ENCODE data around the gene LRTM2. TPM values are rescaled to one million over a fixed set of nuclear protein-coding genes. Genes with fewer than 3 reads are reported as not detected.

LRTM2 gene
- total and polyA plus RNA-seq, 9 of the 15 experiments (the other 6 are each of a cell fraction or from before 2014, with no cell fraction given): 0.09 TPM; not detected in 8

- no peak for TF ChIP-seq FOXP4 (CRISPR knock-in tag; IDR thresholded peaks at IDR 0.05; ENCODE audit: borderline replicate concordance)
- TF ChIP-seq TAF9B (IDR thresholded peaks at IDR 0.05; ENCODE audit: partially characterized antibody): no peak
- no peak for TF ChIP-seq RAD21 (CRISPR knock-in tag; conservative IDR thresholded peaks at IDR 0.05 in 1 of 2, IDR thresholded peaks at IDR 0.05 in 1 of 2)
- TF ChIP-seq GATAD2B (IDR thresholded peaks at IDR 0.05; ENCODE audit: borderline replicate concordance): no peak
- no peak for TF ChIP-seq HNRNPK (IDR thresholded peaks at IDR 0.05; ENCODE audit: low read depth, low read length, poor library complexity, severe bottlenecking)
Observed at GRCh38 chr12:1872001-1872400, 51.6 kb downstream of the LRTM2 start (continued).

GRCh38 chr12:1872448-1872847 is 52.1 kb downstream of the LRTM2 start:
- Histone ChIP-seq H4K20me1 (replicated peaks; ENCODE audit: control insufficient read depth, insufficient read depth, low read length) (no peaks in the 10 kb centered on the region; the same call in 1 of the 2 replicates), H3K27me3 (ENCODE audit: control insufficient read depth in 2 of 2, insufficient read depth in 2 of 2, low read length in 2 of 2) (peaks cover 3 to 44% of the 10 kb centered on the region in 2 experiments; a peak in 3 of 5 replicates), H3K9me3 (replicated peaks; ENCODE audit: control insufficient read depth, insufficient read depth, low read depth, low read length) (no peaks in the 10 kb centered on the region), H3K79me2 (ENCODE audit: control insufficient read depth, insufficient read depth, low read length) (no peaks in the 10 kb centered on the region), H3K9ac (ENCODE audit: insufficient read depth in 1 of 2, low read depth in 2 of 2, low read length in 2 of 2) (no peak overlapping the region; a peak in 1 of 4 replicates), H3K4me2 (ENCODE audit: insufficient read depth, low read length) (no peak overlapping the region), H3K4me1 (replicated peaks in 1 of 2; ENCODE audit: control insufficient read depth in 2 of 2, insufficient read depth in 2 of 2, low read length in 2 of 2) (no peaks in the 10 kb centered on the region; a peak in 1 of 5 replicates), H3K36me3 (ENCODE audit: control insufficient read depth, insufficient read depth, low read length) (no peaks in the 10 kb centered on the region), H3K27ac (ENCODE audit: extremely low read depth, low read depth, low read length) (no peak overlapping the region), H3K4me3 (no peak overlapping the region), H3K9me1 (ENCODE audit: control insufficient read depth, insufficient read depth, low read length) (no peaks in the 10 kb centered on the region), H2AFZ (ENCODE audit: low read depth, low read length) (no peak overlapping the region)
- TF ChIP-seq REST (IDR thresholded peaks at IDR 0.05; ENCODE audit: borderline replicate concordance): no peak
- no peak for TF ChIP-seq REST (CRISPR knock-in tag; IDR thresholded peaks at IDR 0.05; ENCODE audit: low read depth)
- TF ChIP-seq JUND (IDR thresholded peaks at IDR 0.05; ENCODE audit: borderline replicate concordance, low read depth, low read length): no peak
- no peak for TF ChIP-seq JUND (tag; IDR thresholded peaks at IDR 0.05; ENCODE audit: borderline replicate concordance, low read depth, low read length)
- TF ChIP-seq TCF7 (IDR thresholded peaks at IDR 0.05; ENCODE audit: borderline replicate concordance): no peak
- in situ Hi-C loops (cut with MboI): no loop called here
- CTCF ChIA-PET (ENCODE audit: low intra/inter-chr PET ratio): no interaction called here
- no TSS peak for BruUV-seq (replicated peaks)
- ATAC-seq (no peak), DNase-seq (ENCODE audit: extremely low read depth in 1 of 4, low spot score in 3 of 4) (no peak), FAIRE-seq (no peak)
- WGBS (ENCODE audit: insufficient coverage, low coverage, missing lambda C conversion rate): 0% methylated on average over 7 of the region's 7 CpGs
- POLR2A ChIA-PET: no interaction called here
- intact Hi-C loops (cut with micrococcal nuclease): no loop called here

Data from K562 (cell line).